Vagina (tissue), 2 donors: ENCODE results near the gene KRT85. TPM values are rescaled to one million over a fixed set of nuclear protein-coding genes. Genes with fewer than 3 reads are reported as not detected.

Source experiments
- DNase-seq, 2 donors: peaks; one replicate each; pipeline ENCODE4 v3.0.0-alpha.2; 2017; ENCODE audit errors: extremely low spot score in 2 of 2
- H3K27ac ChIP-seq: fragments of 200-600 bp; sonication (generic); one replicate; pipeline ENCODE4 v1.5.1; 2019
- H3K27me3 ChIP-seq: fragments of 200-600 bp; sonication (generic); one replicate; pipeline ENCODE4 v1.5.1; 2019
- H3K36me3 ChIP-seq, 2 donors: fragments of 200-600 bp; sonication (generic); one replicate each; pipeline ENCODE4 v1.5.1; 2017 to 2019
- H3K4me1 ChIP-seq: fragments of 200-600 bp; sonication (generic); one replicate; pipeline ENCODE4 v1.5.1; 2019
- H3K4me3 ChIP-seq, 2 donors: fragments of 200-600 bp; sonication (generic); 1 replicate in 1 of 2; 2 replicates in 1 of 2; pipeline ENCODE4 v1.5.1; 2016 to 2019
- H3K9me3 ChIP-seq: fragments of 200-600 bp; sonication (generic); one replicate; pipeline ENCODE4 v1.5.1; 2019
- CTCF ChIP-seq, 3 experiments: fragments of 450-650 bp in 2 of 3; fragments of 200-600 bp in 1 of 3; sonication (generic) in 1 of 3; IDR thresholded peaks; one replicate each; pipeline ENCODE4 v1.5.1; 2017 to 2019; ENCODE audit warnings: antibody characterized with exemption in 3 of 3, mild to moderate bottlenecking in 2 of 3, moderate library complexity in 2 of 3
- POLR2A ChIP-seq, 2 donors: fragments of 450-650 bp; IDR thresholded peaks; one replicate each; pipeline ENCODE4 v1.6.1; 2017; ENCODE audit warnings: antibody characterized with exemption in 2 of 2, mild to moderate bottlenecking in 2 of 2, moderate library complexity in 2 of 2
- POLR2AphosphoS5 ChIP-seq, 2 donors: sonication (generic); formaldehyde crosslinking; IDR thresholded peaks; one replicate each; pipeline ENCODE4 v1.9.0; 2017; ENCODE audit warnings: antibody characterized with exemption in 2 of 2, mild to moderate bottlenecking in 2 of 2, low read depth in 1 of 2; ENCODE audit not compliant: insufficient read depth in 1 of 2
- intact Hi-C: fragments of 100-400 bp; cut with DNase I; formaldehyde crosslinking; loops from one replicate; pipeline ENCODE4 v1.15.1; 2023
- total RNA-seq: library from RNA; depleted of rRNA; stranded (reverse); fragments of >200 nt; gene quantifications from one replicate; pipeline ENCODE4 v1.2.3, GENCODE V29; 2016

The KRT85 gene
- total RNA-seq, 1 donor from 2014 or later: not detected

GRCh38 chr12:52404951-52405350, 37.7 kb upstream of the KRT85 start:
- Histone ChIP-seq H3K27ac (no peak overlapping the region), H3K4me3 (no peak overlapping the region), H3K9me3 (no peaks in the 10 kb centered on the region), H3K4me1 (no peaks in the 10 kb centered on the region), H3K36me3 (no peaks in the 10 kb centered on the region), H3K27me3 (no peaks in the 10 kb centered on the region)
- no peak for DNase-seq
- intact Hi-C loops: loop anchor here (5.0 kb wide), 1 partner anchor 667 kb away; no protein-coding TSS in a partner anchor
- TF ChIP-seq POLR2AphosphoS5 (IDR thresholded peaks at IDR 0.05; ENCODE audit: insufficient read depth in 1 of 2, low read depth in 1 of 2) (no peak), CTCF (IDR thresholded peaks at IDR 0.05) (no peak), POLR2A (IDR thresholded peaks at IDR 0.05) (no peak)

DNA sequence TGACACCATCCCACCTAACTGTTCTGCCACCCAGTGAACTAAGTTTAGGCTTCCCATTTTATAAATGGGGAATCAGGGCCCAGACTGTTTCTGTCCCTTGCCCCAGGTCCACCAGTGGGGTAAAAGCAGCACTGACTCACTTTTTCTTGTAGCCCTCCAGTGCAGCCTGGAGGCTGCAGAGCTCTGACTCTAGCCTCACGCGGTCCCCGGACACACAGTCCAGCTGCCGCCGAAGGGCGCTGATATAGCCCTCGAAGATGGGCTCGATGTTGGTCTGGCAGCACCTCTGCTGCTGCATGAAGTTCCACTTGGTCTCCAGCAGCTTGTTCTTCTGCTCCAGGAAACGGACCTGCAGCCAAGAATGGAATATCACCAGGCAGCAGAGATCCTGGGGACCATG, 36.3 kb upstream of the KRT85 start:
- H3K27me3 ChIP-seq: no peaks in the 10 kb centered on the region
- no peak for TF ChIP-seq POLR2AphosphoS5 (IDR thresholded peaks at IDR 0.05; ENCODE audit: insufficient read depth in 1 of 2, low read depth in 1 of 2)
- TF ChIP-seq POLR2A (IDR thresholded peaks at IDR 0.05): no peak
- H3K9me3 ChIP-seq: no peaks in the 10 kb centered on the region
- no peak overlapping the region for H3K27ac ChIP-seq
- intact Hi-C loops: loop anchor here (5.0 kb wide), 1 partner anchor 669 kb away; no protein-coding TSS in a partner anchor
- H3K36me3 ChIP-seq: no peaks in the 10 kb centered on the region
- H3K4me3 ChIP-seq: no peak overlapping the region
- DNase-seq: no peak
- no peaks in the 10 kb centered on the region for H3K4me1 ChIP-seq

DNA sequence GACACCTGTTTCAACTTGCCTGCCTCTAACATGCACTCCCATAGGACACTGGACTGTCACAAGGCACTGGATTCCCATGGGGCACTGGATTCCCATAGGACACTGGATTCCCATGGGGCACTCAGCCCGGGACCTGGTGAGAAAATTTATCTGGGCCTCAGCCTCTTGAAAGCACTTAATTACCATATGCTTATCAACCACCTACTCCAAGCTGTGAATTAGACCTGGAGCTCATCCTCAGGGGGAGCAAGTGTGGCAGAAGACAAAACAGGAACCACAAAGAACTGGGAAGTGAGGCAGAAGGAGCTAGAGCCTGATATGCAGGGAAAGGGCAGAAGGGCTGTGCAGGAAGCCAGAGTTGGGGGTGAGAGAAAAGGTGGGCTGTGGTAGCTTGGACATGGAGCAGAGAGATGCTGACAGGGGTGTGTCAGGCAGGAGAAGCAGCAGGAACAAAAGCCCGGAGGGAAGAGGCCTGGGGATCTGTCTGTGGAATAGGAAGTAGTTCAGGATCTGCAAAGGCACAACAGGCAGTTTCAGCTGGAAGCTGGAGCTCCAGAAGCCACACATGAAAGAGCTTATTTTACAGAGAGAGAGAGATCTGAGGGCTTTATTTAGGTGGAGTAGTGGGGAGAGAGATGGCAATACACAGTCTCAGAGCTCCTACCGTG, 35.7 kb upstream of the KRT85 start:
- Histone ChIP-seq H3K27ac (no peak overlapping the region), H3K9me3 (no peaks in the 10 kb centered on the region), H3K36me3 (no peaks in the 10 kb centered on the region), H3K4me3 (no peak overlapping the region), H3K27me3 (no peaks in the 10 kb centered on the region), H3K4me1 (no peaks in the 10 kb centered on the region)
- DNase-seq: no peak
- intact Hi-C loops: loop anchor here (5.0 kb wide), 1 partner anchor 669 kb away; no protein-coding TSS in a partner anchor
- TF ChIP-seq CTCF (IDR thresholded peaks at IDR 0.05): no peak
- TF ChIP-seq POLR2A (IDR thresholded peaks at IDR 0.05): no peak
- TF ChIP-seq POLR2AphosphoS5 (IDR thresholded peaks at IDR 0.05; ENCODE audit: insufficient read depth in 1 of 2, low read depth in 1 of 2): no peak

- Histone ChIP-seq H3K4me1 (no peaks in the 10 kb centered on the region), H3K27ac (no peak overlapping the region), H3K9me3 (no peaks in the 10 kb centered on the region), H3K27me3 (no peaks in the 10 kb centered on the region), H3K4me3 (no peak overlapping the region), H3K36me3 (no peaks in the 10 kb centered on the region)
- no peak for TF ChIP-seq POLR2A (IDR thresholded peaks at IDR 0.05)
- TF ChIP-seq POLR2AphosphoS5 (IDR thresholded peaks at IDR 0.05; ENCODE audit: insufficient read depth in 1 of 2, low read depth in 1 of 2): no peak
- no peak for TF ChIP-seq CTCF (IDR thresholded peaks at IDR 0.05)
- intact Hi-C loops: loop anchor here (5.0 kb wide), 1 partner anchor 670 kb away; no protein-coding TSS in a partner anchor
- DNase-seq: no peak
Observed at GRCh38 chr12:52402377-52402776, 35.1 kb upstream of the KRT85 start.

- H3K4me1 ChIP-seq: no peaks in the 10 kb centered on the region
- TF ChIP-seq POLR2A (IDR thresholded peaks at IDR 0.05) (no peak), POLR2AphosphoS5 (IDR thresholded peaks at IDR 0.05; ENCODE audit: insufficient read depth in 1 of 2, low read depth in 1 of 2) (no peak), CTCF (IDR thresholded peaks at IDR 0.05) (no peak)
- no peak overlapping the region for H3K27ac ChIP-seq
- H3K9me3 ChIP-seq: no peaks in the 10 kb centered on the region
- no peaks in the 10 kb centered on the region for H3K27me3 ChIP-seq
- no peaks in the 10 kb centered on the region for H3K36me3 ChIP-seq
- no peak for DNase-seq
- intact Hi-C loops: loop anchor here (5.0 kb wide), 1 partner anchor 670 kb away; no protein-coding TSS in a partner anchor
- no peak overlapping the region for H3K4me3 ChIP-seq
Observed at GRCh38 chr12:52401926-52402325, 34.6 kb upstream of the KRT85 start.
